ENCODE measurements around the gene NRF1. TPM values are rescaled to one million over a fixed set of nuclear protein-coding genes. Genes with fewer than 3 reads are reported as not detected.

Gene NRF1
- total and polyA plus RNA-seq, 2 of the 13 experiments (the other 11 are each of a cell fraction or from before 2014, with no cell fraction given) = 9.3 to 10.1 TPM

DNA sequence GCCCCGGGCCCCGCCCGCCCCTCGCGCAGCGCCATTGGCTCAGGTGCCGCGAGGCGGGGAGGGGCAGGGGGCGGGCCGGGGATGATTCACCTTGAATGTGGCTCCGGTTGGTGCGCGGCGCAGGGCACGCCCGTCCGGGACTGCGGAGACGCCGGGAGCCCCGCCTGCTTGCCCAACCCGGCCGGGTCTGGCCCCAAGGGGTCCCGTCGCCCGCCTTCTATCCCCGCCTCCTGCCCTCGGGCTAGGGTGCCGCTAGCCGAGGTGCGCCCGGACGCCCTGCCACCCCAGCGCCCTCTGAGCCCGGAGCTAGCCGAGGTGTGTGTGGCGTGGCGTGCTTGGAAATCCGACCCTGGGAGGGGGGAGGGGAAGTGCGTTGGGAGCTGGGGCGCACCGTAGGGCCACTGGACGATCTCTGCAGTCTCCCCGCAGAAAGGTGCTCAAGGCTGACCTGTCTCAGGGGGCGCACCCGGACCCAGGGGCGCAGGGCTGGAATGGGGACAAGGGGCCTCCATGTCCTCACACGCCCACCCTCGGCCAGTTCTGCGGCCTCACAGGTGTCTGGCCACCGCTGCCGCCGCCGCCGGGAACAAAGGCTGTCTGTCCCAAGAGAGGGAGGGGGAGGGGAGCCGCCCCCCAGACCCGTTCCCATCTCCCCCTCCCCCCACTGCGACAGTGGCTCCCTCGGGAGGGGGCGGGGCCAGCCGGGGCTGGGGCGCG is 168.9 kb downstream of the NRF1 start (continued):
- TF ChIP-seq, protein P1, sequence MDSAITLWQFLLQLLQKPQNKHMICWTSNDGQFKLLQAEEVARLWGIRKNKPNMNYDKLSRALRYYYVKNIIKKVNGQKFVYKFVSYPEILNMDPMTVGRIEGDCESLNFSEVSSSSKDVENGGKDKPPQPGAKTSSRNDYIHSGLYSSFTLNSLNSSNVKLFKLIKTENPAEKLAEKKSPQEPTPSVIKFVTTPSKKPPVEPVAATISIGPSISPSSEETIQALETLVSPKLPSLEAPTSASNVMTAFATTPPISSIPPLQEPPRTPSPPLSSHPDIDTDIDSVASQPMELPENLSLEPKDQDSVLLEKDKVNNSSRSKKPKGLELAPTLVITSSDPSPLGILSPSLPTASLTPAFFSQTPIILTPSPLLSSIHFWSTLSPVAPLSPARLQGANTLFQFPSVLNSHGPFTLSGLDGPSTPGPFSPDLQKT (CRISPR knock-in tag; IDR thresholded peaks at IDR 0.05; ENCODE audit: borderline replicate concordance) = no peak
- TF ChIP-seq GABPB1 (CRISPR knock-in tag; IDR thresholded peaks at IDR 0.05) = peak; percentile 54; the same call in 1 of the 2 replicates
- no peak for TF ChIP-seq ARNTL (CRISPR knock-in tag; IDR thresholded peaks at IDR 0.05)
- no peak for TF ChIP-seq ZNF567 (CRISPR knock-in tag; IDR thresholded peaks at IDR 0.05; ENCODE audit: borderline replicate concordance)
- TF ChIP-seq CENPT (CRISPR knock-in tag; IDR thresholded peaks at IDR 0.05; ENCODE audit: low read depth) = no peak
- TF ChIP-seq POGZ (CRISPR knock-in tag; IDR thresholded peaks at IDR 0.05) = no peak
- TF ChIP-seq ZNF331 (CRISPR knock-in tag; IDR thresholded peaks at IDR 0.05) = no peak
- no peak for TF ChIP-seq GATAD1 (CRISPR knock-in tag; IDR thresholded peaks at IDR 0.05)
- TF ChIP-seq ZNF777 (CRISPR knock-in tag; IDR thresholded peaks at IDR 0.05) = peak; percentile 93
- TF ChIP-seq MBD4 (IDR thresholded peaks at IDR 0.05; ENCODE audit: borderline replicate concordance, low read length) = no peak
- TF ChIP-seq RORA (CRISPR knock-in tag; IDR thresholded peaks at IDR 0.05) = no peak
- TF ChIP-seq, protein P2, sequence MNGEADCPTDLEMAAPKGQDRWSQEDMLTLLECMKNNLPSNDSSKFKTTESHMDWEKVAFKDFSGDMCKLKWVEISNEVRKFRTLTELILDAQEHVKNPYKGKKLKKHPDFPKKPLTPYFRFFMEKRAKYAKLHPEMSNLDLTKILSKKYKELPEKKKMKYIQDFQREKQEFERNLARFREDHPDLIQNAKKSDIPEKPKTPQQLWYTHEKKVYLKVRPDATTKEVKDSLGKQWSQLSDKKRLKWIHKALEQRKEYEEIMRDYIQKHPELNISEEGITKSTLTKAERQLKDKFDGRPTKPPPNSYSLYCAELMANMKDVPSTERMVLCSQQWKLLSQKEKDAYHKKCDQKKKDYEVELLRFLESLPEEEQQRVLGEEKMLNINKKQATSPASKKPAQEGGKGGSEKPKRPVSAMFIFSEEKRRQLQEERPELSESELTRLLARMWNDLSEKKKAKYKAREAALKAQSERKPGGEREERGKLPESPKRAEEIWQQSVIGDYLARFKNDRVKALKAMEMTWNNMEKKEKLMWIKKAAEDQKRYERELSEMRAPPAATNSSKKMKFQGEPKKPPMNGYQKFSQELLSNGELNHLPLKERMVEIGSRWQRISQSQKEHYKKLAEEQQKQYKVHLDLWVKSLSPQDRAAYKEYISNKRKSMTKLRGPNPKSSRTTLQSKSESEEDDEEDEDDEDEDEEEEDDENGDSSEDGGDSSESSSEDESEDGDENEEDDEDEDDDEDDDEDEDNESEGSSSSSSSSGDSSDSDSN (CRISPR knock-in tag; IDR thresholded peaks at IDR 0.05) = peak; percentile 42
- TF ChIP-seq CHCHD3 (CRISPR knock-in tag; IDR thresholded peaks at IDR 0.05) = no peak
- TF ChIP-seq EZH2 (conservative IDR thresholded peaks at IDR 0.05; ENCODE audit: low read depth, low read length) = no peak
- TF ChIP-seq GLI4 (CRISPR knock-in tag; IDR thresholded peaks at IDR 0.05; ENCODE audit: borderline replicate concordance) = no peak
- TF ChIP-seq ZNF441 (CRISPR knock-in tag; IDR thresholded peaks at IDR 0.05; ENCODE audit: borderline replicate concordance) = no peak
- no peak for TF ChIP-seq ZNF138 (CRISPR knock-in tag; IDR thresholded peaks at IDR 0.05; ENCODE audit: low read depth)
- TF ChIP-seq, protein P3, sequence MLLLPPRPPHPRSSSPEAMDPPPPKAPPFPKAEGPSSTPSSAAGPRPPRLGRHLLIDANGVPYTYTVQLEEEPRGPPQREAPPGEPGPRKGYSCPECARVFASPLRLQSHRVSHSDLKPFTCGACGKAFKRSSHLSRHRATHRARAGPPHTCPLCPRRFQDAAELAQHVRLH (CRISPR knock-in tag; IDR thresholded peaks at IDR 0.05; ENCODE audit: borderline replicate concordance, low read depth) = no peak; the same call in 1 of the 2 replicates
- no peak for TF ChIP-seq ZNF850 (CRISPR knock-in tag; conservative IDR thresholded peaks at IDR 0.05)
- TF ChIP-seq REPIN1 (CRISPR knock-in tag; IDR thresholded peaks at IDR 0.05; ENCODE audit: borderline replicate concordance, low read depth) = 0 out of 2 replicates have a peak, but pooled peaks have one; percentile 20
- no peak for TF ChIP-seq RCOR2 (CRISPR knock-in tag; IDR thresholded peaks at IDR 0.05)
- TF ChIP-seq, protein P4, sequence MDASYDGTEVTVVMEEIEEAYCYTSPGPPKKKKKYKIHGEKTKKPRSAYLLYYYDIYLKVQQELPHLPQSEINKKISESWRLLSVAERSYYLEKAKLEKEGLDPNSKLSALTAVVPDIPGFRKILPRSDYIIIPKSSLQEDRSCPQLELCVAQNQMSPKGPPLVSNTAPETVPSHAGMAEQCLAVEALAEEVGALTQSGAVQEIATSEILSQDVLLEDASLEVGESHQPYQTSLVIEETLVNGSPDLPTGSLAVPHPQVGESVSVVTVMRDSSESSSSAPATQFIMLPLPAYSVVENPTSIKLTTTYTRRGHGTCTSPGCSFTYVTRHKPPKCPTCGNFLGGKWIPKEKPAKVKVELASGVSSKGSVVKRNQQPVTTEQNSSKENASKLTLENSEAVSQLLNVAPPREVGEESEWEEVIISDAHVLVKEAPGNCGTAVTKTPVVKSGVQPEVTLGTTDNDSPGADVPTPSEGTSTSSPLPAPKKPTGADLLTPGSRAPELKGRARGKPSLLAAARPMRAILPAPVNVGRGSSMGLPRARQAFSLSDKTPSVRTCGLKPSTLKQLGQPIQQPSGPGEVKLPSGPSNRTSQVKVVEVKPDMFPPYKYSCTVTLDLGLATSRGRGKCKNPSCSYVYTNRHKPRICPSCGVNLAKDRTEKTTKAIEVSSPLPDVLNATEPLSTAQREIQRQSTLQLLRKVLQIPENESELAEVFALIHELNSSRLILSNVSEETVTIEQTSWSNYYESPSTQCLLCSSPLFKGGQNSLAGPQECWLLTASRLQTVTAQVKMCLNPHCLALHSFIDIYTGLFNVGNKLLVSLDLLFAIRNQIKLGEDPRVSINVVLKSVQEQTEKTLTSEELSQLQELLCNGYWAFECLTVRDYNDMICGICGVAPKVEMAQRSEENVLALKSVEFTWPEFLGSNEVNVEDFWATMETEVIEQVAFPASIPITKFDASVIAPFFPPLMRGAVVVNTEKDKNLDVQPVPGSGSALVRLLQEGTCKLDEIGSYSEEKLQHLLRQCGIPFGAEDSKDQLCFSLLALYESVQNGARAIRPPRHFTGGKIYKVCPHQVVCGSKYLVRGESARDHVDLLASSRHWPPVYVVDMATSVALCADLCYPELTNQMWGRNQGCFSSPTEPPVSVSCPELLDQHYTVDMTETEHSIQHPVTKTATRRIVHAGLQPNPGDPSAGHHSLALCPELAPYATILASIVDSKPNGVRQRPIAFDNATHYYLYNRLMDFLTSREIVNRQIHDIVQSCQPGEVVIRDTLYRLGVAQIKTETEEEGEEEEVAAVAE (CRISPR knock-in tag; IDR thresholded peaks at IDR 0.05; ENCODE audit: borderline replicate concordance) = no peak
- no peak for TF ChIP-seq SRSF4 (IDR thresholded peaks at IDR 0.05; ENCODE audit: low read depth, low read length, poor library complexity, severe bottlenecking)
